Fibroblast of the aortic adventitia (primary cell): ENCODE measurements around the gene GGA1. TPM values are rescaled to one million over a fixed set of nuclear protein-coding genes. Genes with fewer than 3 reads are reported as not detected.

Experiments
- DNase-seq: peaks from one replicate; pipeline ENCODE4 v3.0.0-alpha.2; 2010; ENCODE audit warnings: low read depth
- H3K4me3 ChIP-seq: 2 replicates; pipeline ENCODE4 v1.5.1; 2011; ENCODE audit warnings: low read depth, mild to moderate bottlenecking, control low read depth, low read length, moderate library complexity
- CTCF ChIP-seq: IDR thresholded peaks from 2 replicates; pipeline ENCODE4 v1.5.1; 2011; ENCODE audit warnings: mild to moderate bottlenecking, low read length, control low read depth, inconsistent platforms; ENCODE audit not compliant: insufficient read depth
- total RNA-seq: library from RNA; depleted of rRNA; stranded (reverse); fragments of >200 nt; gene quantifications from 2 replicates; pipeline ENCODE4 v1.2.3, GENCODE V29; 2012; ENCODE audit warnings: low replicate concordance

Gene GGA1
- total RNA-seq, 1 donor, result 35.0 TPM

- TF ChIP-seq CTCF, result no peak
- H3K4me3 ChIP-seq, result no peak overlapping the region
- no peak for DNase-seq
Observed at GRCh38 chr22:37571258-37571991, 37.2 kb upstream of the GGA1 start.

- DNase-seq, result no peak
- no peak overlapping the region for H3K4me3 ChIP-seq
- TF ChIP-seq CTCF, result no peak
Observed at GRCh38 chr22:37571992-37572373, 36.7 kb upstream of the GGA1 start.

GRCh38 chr22:37575490-37576003 is 33.1 kb upstream of the GGA1 start:
- DNase-seq, result no peak
- no peak for TF ChIP-seq CTCF

GRCh38 chr22:37578002-37578401 is 30.6 kb upstream of the GGA1 start:
- TF ChIP-seq CTCF, result no peak
- H3K4me3 ChIP-seq, result no peak overlapping the region
- DNase-seq, result no peak

More at GRCh38 chr22:37575490-37576003, 33.1 kb upstream of the GGA1 start:
- no peak overlapping the region for H3K4me3 ChIP-seq

GRCh38 chr22:37581504-37581903 is 27.1 kb upstream of the GGA1 start:
- TF ChIP-seq CTCF, result no peak
- no peak overlapping the region for H3K4me3 ChIP-seq
- DNase-seq, result no peak

GRCh38 chr22:37582526-37582925 is 26.1 kb upstream of the GGA1 start:
- TF ChIP-seq CTCF, result no peak
- no peak for DNase-seq

More at GRCh38 chr22:37582526-37582925, 26.1 kb upstream of the GGA1 start:
- H3K4me3 ChIP-seq, result no peak overlapping the region
